Measurements from ENCODE around the gene KCND2.
A peak's percentile ranks its signal among the peaks of the same experiment; 100 is the strongest.
"Not testable (repeated sequence)": the region's sequence is repeated elsewhere in the genome, so short reads cannot be mapped to it uniquely, and the experiment has no call there.

Gene KCND2

DNA sequence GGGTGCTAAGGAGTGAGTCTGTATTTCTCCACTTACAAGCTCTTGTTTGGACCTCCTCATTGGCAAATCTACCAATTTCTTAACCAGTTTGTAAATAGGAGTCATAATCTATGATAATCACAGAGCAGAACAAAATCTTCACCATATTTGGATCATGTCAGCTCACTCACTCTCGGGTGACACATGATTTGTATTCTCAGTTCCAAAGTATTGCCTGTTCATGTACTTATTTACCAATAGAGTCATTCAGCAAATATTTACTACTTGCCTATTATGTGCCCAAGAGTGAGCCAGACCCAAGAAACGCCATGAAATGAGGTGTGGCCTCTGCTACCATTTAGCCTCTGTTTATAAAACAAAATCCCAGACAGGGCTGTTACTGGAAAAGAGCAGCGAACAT, 470.2 kb downstream of the KCND2 start:
- TF ChIP-seq ZFX (IDR thresholded peaks at IDR 0.05): no peak
- TF ChIP-seq, protein P1, sequence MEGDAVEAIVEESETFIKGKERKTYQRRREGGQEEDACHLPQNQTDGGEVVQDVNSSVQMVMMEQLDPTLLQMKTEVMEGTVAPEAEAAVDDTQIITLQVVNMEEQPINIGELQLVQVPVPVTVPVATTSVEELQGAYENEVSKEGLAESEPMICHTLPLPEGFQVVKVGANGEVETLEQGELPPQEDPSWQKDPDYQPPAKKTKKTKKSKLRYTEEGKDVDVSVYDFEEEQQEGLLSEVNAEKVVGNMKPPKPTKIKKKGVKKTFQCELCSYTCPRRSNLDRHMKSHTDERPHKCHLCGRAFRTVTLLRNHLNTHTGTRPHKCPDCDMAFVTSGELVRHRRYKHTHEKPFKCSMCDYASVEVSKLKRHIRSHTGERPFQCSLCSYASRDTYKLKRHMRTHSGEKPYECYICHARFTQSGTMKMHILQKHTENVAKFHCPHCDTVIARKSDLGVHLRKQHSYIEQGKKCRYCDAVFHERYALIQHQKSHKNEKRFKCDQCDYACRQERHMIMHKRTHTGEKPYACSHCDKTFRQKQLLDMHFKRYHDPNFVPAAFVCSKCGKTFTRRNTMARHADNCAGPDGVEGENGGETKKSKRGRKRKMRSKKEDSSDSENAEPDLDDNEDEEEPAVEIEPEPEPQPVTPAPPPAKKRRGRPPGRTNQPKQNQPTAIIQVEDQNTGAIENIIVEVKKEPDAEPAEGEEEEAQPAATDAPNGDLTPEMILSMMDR (conservative IDR thresholded peaks at IDR 0.05): no peak
- peak overlapping the region; percentile 21; the same call in 1 of the 2 replicates for H3K27ac ChIP-seq

DNA sequence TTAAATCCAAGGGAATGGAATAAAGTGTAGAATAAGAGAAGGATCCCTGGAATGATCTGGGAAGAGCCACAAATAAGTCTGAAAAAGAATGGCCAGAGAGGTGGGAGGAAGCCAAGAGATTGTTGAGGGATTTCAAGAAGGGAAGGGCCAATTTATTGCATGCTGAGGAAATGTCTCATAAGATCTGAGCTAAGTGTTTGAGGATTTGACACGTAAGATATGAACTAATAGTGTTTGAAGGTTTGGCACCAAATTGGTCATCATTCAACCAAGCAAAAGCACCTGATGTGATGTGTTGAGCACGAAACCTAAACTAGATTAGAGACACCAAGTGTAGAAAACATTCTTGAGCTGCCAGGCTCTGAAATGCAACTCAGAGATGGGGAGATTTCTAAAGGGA, 487.1 kb downstream of the KCND2 start:
- no peak for TF ChIP-seq ZFX (IDR thresholded peaks at IDR 0.05)
- TF ChIP-seq, protein P1 (conservative IDR thresholded peaks at IDR 0.05): no peak

DNA sequence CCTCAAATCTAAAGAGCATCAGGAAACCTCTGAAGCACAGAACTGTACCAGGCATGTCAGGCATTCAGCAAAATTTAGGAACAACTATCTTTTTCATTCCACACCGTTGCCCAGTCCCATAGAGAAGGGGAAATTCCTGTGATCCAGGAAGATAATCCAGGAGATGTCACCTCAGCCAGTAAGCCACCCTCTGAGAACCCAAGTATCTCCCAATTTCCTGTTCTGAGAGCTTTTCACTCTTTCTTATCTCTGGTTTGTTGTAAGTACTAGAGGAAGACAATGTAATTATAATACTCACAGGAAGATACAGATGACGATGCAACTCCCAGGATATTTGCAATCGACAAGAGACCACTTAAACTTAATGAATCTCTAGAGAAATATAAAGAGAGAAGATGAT, 487.9 kb downstream of the KCND2 start:
- no peak overlapping the region for H3K27ac ChIP-seq
- TF ChIP-seq, protein P1 (conservative IDR thresholded peaks at IDR 0.05): no peak
- no peak for TF ChIP-seq ZFX (IDR thresholded peaks at IDR 0.05)

More for the DNA sequence above, 487.1 kb downstream of the KCND2 start:
- H3K27ac ChIP-seq: no peak overlapping the region

DNA sequence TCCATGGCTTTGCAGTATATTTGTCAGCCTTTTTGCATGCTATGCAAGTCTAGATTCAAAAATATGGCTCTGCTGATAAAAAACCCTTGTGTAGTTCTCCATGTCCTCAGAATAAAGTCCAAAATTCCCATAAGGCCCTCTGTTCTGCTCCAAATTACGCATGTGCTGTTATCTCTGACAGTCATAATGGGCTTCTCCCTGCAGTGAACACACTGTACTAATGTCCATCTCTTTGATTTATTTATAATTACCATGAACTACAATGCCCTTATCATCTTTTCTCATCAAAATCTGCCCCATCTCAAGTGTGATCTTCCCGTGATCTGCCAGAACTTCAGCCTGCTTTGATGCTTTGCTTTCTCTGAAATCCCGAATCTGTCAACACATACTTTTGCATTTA, 497.2 kb downstream of the KCND2 start:
- H3K27ac ChIP-seq: no peak overlapping the region
- no peak for TF ChIP-seq ZFX (IDR thresholded peaks at IDR 0.05)
- TF ChIP-seq, protein P1 (conservative IDR thresholded peaks at IDR 0.05): no peak

DNA sequence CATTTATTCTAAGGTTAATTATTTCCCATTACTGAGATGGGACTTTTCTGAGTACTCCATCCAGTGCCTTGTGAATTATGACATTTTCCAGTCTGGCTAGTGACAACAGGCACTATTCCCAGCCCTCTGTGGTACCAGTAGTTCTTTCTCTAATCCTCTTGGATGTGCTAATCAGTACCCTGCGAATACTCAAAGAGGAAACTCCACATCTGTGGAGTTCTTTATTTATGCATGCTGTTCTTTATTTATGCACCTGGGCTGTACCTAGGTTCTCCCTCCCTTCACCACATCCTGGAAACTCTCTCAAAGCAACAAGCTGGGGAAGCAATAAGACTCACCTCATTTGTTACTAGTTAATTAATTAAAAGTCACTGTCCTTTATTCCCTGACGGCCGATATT, 501.5 kb downstream of the KCND2 start:
- H3K27ac ChIP-seq: no peak overlapping the region
- TF ChIP-seq, protein P1 (conservative IDR thresholded peaks at IDR 0.05): no peak
- TF ChIP-seq ZFX (IDR thresholded peaks at IDR 0.05): no peak

DNA sequence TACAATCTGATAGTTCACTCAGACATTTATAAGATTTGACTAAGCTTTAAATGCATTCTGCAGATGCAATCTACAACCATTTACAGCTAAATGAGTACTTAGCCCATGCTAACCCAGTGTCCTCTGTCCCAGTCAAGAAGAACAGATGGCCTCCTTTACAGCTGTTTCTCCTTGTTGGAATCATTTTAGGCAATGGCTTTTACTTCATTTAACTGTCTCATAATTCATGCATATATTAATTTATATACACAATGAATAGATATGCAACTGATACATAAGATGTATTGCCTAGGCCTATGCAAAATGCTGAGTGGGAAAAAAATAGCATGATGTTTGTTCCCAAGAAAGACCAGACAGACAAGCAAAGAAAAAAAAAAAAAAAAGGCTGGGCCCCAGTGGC, 502.8 kb downstream of the KCND2 start:
- no peak for TF ChIP-seq ZFX (IDR thresholded peaks at IDR 0.05)

DNA sequence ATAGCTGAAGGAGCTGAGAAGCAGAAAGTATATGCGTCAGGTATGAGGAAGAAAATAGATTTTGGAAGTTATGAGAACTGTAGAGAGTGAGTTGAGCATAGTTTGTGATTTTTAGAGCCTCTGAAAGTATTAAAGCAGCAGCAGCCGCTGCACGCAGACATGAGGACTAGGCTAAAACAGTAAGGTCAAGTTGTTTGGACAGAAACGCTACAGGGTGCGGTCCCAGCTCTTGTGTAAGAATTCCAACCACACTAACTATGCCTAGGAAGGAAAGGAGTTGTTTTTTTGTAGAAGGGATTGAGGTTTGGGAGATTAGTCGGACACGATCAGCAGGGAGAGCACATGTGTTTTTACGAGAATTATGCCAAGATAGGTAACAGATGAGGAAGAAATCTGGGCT, 506.1 kb downstream of the KCND2 start:
- not testable (repeated sequence) for H3K27ac ChIP-seq

More for the DNA sequence above, 502.8 kb downstream of the KCND2 start:
- H3K27ac ChIP-seq: no peak overlapping the region

DNA sequence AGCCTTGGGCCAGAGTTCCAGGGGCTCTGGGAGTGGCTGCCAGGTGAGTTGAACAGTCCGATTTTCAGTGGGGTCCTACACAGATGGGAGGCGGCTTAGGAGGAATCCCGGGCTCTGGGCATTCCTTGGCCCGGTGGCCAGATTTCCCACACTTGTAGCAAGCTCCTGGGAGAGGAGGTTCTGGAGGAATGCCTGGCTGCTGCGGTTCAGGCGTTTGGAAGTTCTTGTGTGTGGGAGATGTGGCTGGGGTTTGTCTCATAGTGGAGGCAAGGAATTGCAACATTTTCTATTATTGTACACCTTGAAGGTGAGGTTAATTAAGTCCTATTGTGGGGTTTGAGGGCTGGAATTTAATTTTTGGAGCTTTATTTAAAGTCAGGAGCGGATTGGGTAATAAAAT, 507.5 kb downstream of the KCND2 start:
- H3K27ac ChIP-seq: not testable (repeated sequence)

DNA sequence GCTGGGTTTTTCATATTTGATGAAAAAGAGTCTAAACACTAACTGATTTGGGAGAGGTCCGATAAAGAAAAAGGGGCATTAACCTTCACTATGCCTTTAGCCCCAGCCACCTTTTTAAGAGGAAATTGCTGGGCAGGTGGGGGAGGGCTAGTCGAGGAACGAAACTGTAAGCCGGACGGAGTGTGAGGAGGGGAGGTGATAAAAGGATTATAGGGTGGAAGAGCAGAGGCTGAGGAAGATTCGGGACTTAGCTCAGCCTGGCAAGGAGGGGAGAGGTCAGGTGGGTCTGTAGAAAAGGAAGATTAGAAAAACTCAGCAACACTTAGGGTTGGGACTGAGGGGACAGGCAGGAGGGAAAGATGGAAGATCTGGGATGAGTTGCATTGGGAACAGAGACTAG, 508.0 kb downstream of the KCND2 start:
- TF ChIP-seq ZFX (IDR thresholded peaks at IDR 0.05): no peak
- TF ChIP-seq, protein P1 (conservative IDR thresholded peaks at IDR 0.05): no peak
- no peak overlapping the region for H3K27ac ChIP-seq

DNA sequence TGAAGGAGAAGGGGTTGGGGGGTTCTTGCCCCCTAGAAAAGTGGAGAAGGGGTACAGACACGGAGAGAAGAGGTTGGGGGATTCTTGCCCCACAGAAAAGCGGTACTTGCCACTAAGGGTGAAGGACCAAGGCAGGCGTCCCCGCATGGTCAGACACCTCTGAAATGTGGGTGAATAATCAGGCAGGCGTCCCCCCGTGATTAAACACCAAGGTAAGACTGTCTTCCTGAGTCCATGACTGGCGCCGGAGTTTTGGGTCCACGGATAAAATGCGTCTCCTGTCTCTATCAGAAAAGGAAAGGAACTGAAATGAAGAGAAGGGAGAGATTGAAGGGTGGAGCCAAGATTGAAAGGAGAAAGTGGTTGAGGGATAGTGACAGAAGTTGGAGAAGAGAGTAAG, 508.9 kb downstream of the KCND2 start:
- not testable (repeated sequence) for H3K27ac ChIP-seq

Data from C4-2B (cell line).